RWPE1 (cell line): ENCODE results near the gene TTBK1.

Experiments used
- CTCF ChIA-PET: fragments of 350-600 bp; sonication (Branson Sonifier 250); formaldehyde crosslinking; extraction: SDS; loops from one replicate; lab custom pipeline; 2021; lab: Yijun Ruan, JAX
- POLR2A ChIA-PET: fragments of 400-600 bp; formaldehyde crosslinking; extraction: SDS; loops from one replicate; lab custom pipeline; 2020; ENCODE audit warnings: antibody characterized with exemption; ENCODE audit not compliant: low non-redundant PET; lab: Yijun Ruan, JAX
- DNase-seq: peaks from one replicate; pipeline ENCODE4 v3.0.0; 2012; ENCODE audit warnings: low spot score
- H3K27ac ChIP-seq: fragments of 450-650 bp; 2 replicates; pipeline ENCODE4 v1.5.1; 2017
- TF ChIP-seq, protein P1 (sequence below): fragments of 450-650 bp; conservative IDR thresholded peaks from 2 replicates; pipeline ENCODE4 v1.5.1; 2017; ENCODE audit warnings: low read depth, mild to moderate bottlenecking

TTBK1 gene

DNA sequence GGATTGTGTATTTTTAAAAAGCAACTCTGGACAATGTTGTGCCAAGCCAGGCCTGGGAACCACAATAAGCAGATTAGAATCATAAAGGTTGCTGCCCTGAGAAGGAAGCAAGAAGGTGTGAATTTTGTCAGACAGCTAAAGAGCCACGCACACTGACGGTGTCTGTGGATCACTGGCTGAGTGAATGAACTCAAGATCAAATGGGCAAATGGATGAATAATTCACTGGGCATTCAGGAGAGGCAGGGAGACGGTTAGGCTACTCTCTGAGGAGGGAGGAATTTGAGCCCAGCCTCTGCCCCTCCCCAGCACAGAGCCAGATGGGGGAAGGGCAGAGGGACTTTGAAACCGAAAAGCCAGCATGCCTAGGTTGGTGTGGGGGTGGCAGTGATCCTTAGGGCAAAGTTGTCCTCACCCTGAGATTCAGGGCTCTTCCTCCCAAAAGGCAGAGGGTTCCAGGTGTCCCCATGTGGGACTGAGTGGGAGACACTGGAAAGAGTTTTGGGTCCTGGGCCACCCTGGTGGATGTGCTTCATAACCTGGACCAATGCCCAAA lies 35.3 kb downstream of the TTBK1 start:
- peak; percentile 38 for DNase-seq
- peak overlapping the region; percentile 36; the same call in 1 of the 2 replicates for H3K27ac ChIP-seq
- POLR2A ChIA-PET, result no interaction called here
- TF ChIP-seq, protein P1, sequence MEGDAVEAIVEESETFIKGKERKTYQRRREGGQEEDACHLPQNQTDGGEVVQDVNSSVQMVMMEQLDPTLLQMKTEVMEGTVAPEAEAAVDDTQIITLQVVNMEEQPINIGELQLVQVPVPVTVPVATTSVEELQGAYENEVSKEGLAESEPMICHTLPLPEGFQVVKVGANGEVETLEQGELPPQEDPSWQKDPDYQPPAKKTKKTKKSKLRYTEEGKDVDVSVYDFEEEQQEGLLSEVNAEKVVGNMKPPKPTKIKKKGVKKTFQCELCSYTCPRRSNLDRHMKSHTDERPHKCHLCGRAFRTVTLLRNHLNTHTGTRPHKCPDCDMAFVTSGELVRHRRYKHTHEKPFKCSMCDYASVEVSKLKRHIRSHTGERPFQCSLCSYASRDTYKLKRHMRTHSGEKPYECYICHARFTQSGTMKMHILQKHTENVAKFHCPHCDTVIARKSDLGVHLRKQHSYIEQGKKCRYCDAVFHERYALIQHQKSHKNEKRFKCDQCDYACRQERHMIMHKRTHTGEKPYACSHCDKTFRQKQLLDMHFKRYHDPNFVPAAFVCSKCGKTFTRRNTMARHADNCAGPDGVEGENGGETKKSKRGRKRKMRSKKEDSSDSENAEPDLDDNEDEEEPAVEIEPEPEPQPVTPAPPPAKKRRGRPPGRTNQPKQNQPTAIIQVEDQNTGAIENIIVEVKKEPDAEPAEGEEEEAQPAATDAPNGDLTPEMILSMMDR, result no peak
- CTCF ChIA-PET, result no interaction called here

DNA sequence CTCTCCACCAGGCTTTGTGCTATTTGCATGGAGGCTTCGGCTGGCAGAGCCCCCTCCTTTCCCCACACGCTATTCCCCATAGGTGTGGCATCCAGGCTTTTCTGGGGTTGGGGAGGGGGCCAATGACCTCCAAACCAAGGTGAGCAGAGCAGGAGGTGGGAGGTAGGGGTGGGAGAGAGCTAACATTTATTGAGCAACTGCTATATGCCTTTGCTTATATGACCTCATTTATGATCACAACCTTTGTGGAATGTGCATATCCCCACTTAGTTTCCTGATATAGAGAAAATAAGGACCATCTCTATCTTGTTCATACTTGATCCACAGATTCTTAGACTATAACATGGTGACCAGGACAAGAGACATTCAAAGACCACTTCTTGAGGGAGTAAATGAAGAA lies 37.0 kb downstream of the TTBK1 start:
- ChIA-PET POLR2A (interaction anchor here (0.5 kb wide), 1 partner anchor 36 kb away, joined by 5 read pairs; no protein-coding TSS in a partner anchor), CTCF (no interaction called here)
- no peak overlapping the region for H3K27ac ChIP-seq
- no peak for DNase-seq
- TF ChIP-seq, protein P1, result no peak

DNA sequence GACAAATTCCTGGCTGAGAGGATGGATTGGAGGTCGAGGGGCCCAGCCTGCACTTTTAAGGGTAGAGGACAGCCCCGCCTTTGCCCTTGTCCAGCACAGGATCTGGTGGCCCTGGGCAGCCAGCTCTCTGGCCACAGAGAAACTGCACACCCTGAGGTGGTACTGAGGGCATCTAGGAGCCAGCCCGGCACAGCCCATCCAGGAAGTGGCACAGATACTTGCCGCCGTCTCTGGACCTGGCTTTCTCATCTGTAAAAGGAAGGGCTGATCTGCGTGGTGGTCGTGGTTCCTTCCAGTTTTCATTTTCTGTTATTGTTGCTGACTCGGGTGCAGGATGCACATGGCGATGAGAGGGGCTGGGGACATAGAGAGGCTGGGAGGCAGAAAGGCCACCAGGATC lies 38.8 kb downstream of the TTBK1 start:
- CTCF ChIA-PET, result interaction anchor here (1.3 kb wide), 1 partner anchor 224 kb away, joined by 5 read pairs; no protein-coding TSS in a partner anchor
- TF ChIP-seq, protein P1, result no peak
- POLR2A ChIA-PET, result no interaction called here
- DNase-seq, result no peak
- no peak overlapping the region for H3K27ac ChIP-seq

DNA sequence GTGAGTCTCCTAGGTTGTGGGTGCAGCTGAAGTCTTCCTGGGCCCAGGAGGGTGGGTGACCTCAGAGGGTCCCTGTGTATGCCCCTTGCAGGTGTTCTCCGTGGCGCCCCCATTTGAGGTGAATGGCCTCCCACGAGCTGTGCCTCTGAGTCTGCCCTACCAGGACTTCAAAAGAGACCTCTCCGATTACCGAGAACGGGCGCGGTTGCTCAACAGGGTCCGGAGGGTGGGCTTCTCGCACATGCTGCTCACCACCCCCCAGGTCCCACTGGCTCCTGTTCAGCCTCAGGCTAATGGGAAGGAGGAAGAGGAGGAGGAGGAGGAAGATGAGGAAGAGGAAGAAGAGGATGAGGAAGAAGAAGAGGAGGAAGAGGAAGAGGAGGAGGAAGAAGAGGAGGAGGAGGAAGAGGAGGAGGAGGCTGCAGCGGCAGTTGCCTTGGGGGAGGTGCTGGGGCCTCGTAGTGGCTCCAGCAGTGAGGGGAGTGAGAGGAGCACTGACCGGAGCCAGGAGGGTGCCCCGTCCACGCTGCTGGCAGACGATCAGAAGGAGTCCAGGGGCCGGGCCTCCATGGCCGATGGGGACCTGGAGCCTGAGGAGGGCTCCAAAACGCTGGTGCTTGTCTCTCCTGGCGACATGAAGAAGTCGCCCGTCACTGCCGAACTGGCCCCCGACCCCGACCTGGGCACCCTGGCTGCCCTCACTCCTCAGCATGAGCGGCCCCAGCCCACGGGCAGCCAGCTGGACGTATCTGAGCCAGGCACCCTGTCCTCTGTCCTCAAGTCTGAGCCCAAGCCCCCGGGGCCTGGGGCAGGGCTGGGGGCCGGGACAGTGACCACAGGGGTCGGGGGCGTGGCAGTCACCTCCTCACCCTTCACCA lies 39.6 kb downstream of the TTBK1 start:
- POLR2A ChIA-PET, result interaction anchor here (0.5 kb wide), 1 partner anchor 194 kb away, joined by 6 read pairs; the partner anchor contains the start of gene TJAP1
- CTCF ChIA-PET, result interaction anchor here (0.5 to 0.6 kb wide), 2 partner anchors 171 to 199 kb away, joined by 3 to 5 read pairs; no protein-coding TSS in a partner anchor
- TF ChIP-seq, protein P1, result no peak
- no peak overlapping the region for H3K27ac ChIP-seq
- no peak for DNase-seq

DNA sequence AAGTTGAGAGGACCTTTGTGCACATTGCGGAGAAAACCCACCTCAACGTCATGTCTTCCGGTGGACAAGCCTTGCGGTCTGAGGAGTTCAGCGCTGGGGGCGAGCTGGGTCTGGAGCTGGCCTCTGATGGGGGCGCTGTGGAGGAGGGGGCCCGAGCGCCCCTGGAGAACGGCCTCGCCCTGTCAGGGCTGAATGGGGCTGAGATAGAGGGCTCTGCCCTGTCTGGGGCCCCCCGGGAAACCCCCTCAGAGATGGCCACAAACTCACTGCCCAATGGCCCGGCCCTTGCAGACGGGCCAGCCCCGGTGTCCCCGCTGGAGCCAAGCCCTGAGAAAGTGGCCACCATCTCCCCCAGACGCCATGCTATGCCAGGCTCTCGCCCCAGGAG lies 40.2 kb downstream of the TTBK1 start:
- TF ChIP-seq, protein P1, result no peak
- DNase-seq, result no peak
- no peak overlapping the region for H3K27ac ChIP-seq
- CTCF ChIA-PET, result interaction anchor here (0.6 kb wide), 1 partner anchor 200 kb away, joined by 3 read pairs; no protein-coding TSS in a partner anchor
- POLR2A ChIA-PET, result no interaction called here

DNA sequence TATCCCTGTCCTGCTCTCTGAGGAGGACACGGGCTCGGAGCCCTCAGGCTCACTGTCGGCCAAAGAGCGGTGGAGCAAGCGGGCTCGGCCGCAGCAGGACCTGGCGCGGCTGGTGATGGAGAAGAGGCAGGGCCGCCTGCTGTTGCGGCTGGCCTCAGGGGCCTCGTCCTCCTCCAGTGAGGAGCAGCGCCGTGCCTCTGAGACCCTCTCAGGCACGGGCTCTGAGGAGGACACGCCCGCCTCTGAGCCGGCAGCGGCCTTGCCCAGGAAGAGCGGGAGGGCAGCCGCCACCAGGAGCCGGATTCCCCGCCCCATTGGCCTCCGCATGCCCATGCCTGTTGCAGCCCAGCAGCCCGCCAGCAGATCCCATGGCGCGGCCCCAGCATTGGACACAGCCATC lies 40.6 kb downstream of the TTBK1 start:
- ChIA-PET POLR2A (no interaction called here), CTCF (no interaction called here)
- H3K27ac ChIP-seq, result no peak overlapping the region
- peak; percentile 48 for DNase-seq
- TF ChIP-seq, protein P1, result no peak
